Measurements from ENCODE around the gene ZBTB21.
"Not testable (repeated sequence)": the region's sequence is repeated elsewhere in the genome, so short reads cannot be mapped to it uniquely, and the experiment has no call there.

Gene ZBTB21

GRCh38 chr21:42019101-42019605 lies 9.0 kb upstream of the ZBTB21 start:
- DNase-seq (ENCODE audit: low read depth in 2 of 2), result no peak

GRCh38 chr21:42017022-42017421 lies 6.9 kb upstream of the ZBTB21 start:
- DNase-seq (ENCODE audit: low read depth in 2 of 2), result no peak

DNA sequence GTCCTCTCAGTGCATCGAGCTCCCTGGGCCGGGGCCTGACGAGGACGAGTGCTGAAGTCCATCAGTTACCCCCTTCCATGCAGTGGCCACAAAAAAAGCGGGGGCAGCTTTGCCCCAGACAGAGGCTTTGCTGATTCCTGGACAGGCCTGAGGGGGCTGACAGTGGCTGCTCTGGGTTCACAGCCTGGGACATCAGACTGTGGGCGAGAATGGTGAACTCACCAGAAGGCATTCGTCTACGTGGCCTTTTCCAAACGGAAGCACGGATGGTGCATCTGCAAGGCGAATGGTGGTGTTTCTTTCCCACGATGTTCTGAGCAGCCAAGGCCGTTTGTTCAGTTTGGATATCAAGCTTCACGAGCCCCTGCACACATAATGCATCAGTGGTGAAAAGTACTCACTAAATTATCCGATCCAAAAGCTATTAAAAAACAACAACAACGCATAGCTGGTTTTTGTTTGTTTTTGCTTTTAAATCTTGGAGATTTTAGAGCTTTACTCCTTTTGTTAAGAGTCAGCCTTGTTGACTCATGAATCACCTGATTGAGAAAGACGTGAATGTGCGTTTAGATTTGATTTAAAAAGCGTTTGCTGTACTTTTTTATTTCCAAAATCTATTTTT lies 6.3 kb upstream of the ZBTB21 start:
- no peak for DNase-seq (ENCODE audit: low read depth in 2 of 2)

GRCh38 chr21:42013931-42014330 lies 3.8 kb upstream of the ZBTB21 start:
- DNase-seq (ENCODE audit: low read depth in 2 of 2), result no peak

DNA sequence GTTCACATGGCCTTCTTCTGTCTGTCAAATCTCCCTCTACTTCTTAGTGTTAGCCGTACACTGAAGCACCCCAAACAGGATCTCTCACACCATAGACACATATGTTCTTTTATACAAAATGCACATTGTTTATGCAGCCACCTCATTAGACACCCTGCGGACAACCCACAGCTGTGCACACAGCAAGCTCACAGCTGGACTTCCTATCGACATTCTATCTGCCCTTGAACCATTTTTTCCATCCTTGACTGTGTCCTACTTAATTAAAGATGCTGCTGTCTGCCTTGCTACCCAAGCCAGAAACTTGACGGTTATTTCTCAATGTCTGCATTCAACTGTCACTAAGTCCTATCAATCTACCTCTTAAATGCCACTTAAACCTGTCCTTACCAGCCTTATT lies 3.2 kb upstream of the ZBTB21 start:
- DNase-seq (ENCODE audit: low read depth in 2 of 2), result no peak

GRCh38 chr21:42012763-42013329 lies 2.7 kb upstream of the ZBTB21 start:
- DNase-seq (ENCODE audit: low read depth in 2 of 2), result no peak

DNA sequence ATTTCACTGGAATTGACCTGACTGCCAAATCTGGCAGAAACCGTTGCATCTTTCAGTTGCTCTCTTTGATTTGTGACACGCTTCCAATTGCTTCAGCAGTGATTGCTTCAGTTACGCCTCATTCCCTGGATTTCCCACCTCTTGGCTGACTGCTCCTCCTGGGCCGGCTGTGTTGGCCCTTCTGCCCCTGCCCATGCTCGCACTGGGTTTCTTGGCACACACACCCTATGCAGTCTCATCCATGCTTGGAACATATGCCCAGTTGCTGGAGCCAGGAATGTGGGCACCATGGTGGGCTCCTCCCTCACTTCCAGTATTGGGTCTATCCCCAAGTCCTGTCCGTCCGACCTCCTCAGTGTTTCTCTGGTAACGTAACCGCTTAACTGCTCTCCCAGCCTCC lies 2.2 kb upstream of the ZBTB21 start:
- DNase-seq (ENCODE audit: low read depth in 2 of 2), result no peak

DNA sequence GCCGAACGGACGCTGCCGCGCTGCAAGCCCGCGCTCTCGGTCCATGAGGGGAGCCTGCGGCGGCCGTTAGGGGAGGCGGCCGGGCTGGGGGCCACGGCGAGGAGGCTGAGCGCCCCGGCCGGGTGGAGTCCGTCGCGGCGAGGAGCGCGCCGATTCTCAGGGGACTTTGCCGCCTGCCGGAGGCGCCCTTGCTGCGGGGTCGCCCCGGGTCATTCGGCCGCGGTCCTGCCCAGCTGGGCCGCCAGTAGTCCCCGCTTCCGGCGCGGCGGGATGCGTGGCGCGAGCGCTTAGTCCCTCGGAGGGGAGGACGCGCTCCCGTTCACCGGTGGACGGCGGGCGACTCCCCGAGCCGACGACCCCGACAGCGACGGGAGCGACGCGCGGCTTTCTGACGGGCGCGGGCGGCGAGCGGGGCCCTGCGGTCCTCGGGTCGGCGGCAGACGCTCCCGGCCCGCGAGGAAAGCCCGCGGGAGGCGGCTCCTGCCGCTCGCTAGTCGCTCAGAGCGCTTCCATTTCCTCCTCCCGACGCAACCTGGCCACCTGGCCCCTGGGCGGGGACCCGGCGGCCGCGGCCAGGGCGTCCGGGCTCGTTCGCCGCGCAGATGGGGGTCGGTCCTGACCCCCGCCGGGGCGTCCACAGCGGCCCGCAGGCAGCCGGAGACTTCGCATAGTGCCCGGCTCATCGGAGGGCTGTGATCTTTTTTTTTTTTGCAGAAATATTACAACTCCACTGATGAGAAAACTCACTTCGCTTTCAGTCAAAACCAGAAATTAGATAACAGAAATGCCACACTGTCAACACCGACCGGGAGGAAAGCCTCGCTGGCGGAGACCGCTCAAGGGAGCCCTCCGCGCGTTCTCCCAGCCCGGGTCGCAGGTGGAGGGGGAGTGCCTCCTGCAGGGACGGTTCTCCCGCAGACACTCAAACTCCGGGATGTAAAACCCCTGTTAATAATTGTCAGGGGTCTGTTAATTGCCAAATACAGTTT lies 641 bp upstream of the ZBTB21 start:
- peak in 1 of 2 donors; percentile 24 for DNase-seq (ENCODE audit: low read depth in 2 of 2)

- DNase-seq (ENCODE audit: low read depth in 2 of 2), result peak; percentile 35 to 39
Measured at GRCh38 chr21:42009018-42009830, 936 bp downstream of the ZBTB21 start.

DNA sequence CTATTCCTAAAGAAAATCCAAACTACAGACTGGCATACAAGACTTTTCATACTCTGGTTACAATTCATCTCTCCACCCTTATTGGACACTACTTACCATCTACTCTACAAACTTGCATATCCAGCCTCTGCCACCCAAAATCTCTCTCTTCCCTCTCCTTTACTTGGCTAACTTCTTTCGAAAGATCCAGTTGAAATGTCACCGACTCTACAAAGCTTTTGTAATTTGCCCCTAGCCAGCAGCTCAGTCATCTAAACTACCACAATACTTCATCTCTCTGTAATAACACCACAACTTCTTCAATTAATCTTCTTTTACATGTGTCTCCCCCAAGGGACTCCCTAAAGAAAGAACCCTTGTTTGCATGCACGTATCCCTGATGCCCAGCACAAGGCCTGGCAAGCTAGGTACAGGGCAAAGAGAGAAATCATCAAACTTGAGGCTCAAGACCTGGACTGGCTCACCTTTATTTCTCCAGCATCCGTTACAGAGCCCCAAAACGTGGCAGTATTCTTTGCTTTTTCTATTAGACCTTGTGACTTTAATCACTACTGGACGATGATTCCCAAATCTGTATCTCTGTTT lies 2.7 kb downstream of the ZBTB21 start:
- no peak for DNase-seq (ENCODE audit: low read depth in 2 of 2)

- DNase-seq (ENCODE audit: low read depth in 2 of 2), result no peak
Measured at GRCh38 chr21:42006765-42007164, 3.4 kb downstream of the ZBTB21 start.

DNA sequence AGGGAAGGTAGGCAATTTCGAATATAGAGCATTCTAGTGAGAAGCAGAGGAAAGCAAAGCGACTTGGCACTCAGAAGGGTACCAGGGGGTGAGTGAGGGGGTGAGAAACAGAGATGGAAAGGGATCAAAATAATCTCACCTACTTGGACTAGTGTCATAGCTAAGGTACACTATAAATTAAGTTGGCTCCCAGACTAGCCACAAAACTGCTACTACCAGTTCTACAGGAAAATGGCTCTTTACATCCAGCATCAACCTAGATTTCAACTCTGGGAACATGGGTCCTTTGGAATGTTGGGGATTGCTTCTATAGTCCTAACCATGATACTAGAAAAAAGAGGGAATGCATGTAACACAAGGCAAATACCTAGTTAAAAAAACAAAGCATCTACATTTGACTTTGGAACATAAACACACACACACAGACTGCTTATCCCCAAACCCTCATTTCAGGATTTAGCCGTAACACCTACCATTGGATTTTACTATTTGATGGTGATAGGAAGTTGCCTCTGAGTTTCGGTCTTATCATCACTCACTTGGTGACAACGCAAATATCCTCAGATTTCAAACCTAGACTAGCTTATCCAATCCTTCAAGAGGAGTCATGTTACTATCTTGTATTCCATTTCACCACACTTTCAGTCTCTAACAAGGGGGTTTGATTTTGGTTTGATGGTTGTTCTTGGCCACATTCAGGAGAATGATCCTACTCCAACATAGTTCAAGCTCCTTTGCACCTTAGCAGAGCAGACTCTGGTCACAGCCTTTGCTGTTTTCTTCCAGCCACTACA lies 5.6 kb downstream of the ZBTB21 start:
- DNase-seq (ENCODE audit: low read depth in 2 of 2), result no peak

- no peak for DNase-seq (ENCODE audit: low read depth in 2 of 2)
Measured at GRCh38 chr21:42003051-42003461, 7.1 kb downstream of the ZBTB21 start.

DNA sequence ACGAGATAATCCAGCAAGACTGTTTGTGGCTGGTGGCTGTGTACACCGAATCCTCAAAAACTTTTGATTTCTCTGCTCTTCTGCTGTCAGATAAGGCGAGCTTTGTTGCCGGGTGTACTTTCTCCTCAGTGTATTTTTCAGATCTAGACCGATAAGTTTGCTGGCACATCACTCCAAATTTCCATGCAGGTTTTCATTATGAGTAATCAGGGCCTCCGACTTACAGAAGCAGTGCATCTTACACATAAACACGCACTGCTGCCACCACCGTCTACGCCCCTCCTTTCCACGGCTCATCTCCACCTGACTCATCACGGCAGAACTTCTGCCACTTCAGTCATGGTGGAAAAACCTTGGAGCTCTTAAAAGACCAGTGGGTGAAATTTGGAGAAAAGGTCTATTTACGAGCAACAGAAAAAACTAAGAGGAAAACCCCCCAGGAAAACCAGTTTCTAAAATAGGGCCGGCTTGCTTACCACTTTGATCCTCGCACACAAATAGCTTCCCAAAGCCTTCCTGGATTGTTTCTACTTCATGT lies 7.7 kb downstream of the ZBTB21 start:
- DNase-seq (ENCODE audit: low read depth in 2 of 2), result peak; percentile 55 to 61

DNA sequence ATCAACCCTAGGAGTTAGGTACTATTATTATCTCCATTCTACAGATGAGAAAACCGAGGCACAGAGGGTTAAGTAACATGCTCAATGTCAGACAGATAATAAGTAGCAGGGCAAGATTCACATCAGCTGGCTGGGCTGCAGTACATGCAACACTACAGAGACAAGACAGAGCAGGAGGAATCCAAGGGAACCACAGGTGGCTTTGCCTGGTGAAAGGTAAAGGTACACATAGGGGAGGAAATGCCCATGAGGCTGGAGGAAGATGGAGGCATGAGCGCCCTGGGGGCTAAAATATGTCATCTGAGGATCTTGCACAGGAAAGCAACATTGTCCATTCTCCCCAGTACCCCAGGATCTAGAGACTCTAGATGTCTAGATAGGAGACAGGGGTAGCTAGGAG lies 8.4 kb downstream of the ZBTB21 start:
- DNase-seq (ENCODE audit: low read depth in 2 of 2), result no peak

DNA sequence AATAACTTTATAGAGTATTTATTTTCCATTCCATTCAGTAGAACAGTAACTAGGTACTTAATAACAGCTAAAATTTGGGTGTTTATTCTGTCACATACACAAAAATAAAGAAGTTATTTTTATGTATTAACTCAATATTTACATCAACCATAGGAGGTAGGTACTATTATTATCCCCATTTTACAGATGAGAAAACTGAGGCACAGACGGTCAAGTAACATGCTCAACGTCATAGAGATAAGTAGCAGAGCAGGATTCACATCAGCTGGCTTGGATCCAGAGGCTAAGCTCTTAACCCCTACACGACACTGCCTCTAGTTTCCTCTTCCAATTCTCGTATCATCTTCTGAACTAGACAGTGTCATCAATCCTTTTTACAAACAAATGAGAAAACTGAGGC lies 9.3 kb downstream of the ZBTB21 start:
- DNase-seq (ENCODE audit: low read depth in 2 of 2), result no peak

DNA sequence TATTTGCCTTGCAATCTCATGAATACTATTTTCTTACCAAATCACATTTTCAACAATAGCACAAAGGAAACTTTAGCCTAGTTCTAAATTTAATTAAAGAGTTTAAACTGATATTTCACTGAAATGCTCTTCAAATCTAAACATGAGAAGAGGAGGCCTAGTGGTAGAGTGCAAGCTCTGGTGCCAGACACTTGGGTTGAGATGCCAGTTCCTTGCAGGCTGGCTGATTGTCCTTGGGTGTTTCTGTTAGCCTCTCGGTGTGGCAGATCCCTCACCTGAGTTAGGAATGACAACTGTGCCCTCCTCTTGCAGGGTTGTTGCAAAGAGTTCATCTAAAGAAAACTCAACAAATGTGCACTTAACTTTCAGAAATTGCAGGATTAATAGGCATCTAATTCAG lies 12.5 kb downstream of the ZBTB21 start:
- no peak for DNase-seq (ENCODE audit: low read depth in 2 of 2)

GRCh38 chr21:41995577-41995976 lies 14.6 kb downstream of the ZBTB21 start:
- no peak for DNase-seq (ENCODE audit: low read depth in 2 of 2)

DNA sequence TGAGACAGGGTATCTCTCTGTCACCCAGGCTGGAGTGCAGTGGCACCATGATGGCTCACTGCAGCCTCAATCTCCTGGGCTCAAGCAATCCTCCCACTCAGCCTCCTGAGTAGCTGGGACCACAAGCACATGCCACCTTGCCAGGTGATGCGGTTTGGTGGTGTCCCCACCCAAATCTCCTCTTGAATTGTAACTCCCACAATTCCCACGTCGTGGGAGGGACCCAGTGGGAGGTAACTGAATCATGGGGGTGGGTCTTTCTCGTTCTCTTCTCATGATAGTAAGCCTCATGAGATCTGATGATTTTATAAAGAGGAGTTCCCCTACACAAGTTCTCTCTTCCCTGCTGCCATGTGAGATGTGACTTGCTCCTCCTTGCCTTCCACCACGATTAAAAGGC lies 15.5 kb downstream of the ZBTB21 start:
- not testable (repeated sequence) for DNase-seq (ENCODE audit: low read depth in 2 of 2)

DNA sequence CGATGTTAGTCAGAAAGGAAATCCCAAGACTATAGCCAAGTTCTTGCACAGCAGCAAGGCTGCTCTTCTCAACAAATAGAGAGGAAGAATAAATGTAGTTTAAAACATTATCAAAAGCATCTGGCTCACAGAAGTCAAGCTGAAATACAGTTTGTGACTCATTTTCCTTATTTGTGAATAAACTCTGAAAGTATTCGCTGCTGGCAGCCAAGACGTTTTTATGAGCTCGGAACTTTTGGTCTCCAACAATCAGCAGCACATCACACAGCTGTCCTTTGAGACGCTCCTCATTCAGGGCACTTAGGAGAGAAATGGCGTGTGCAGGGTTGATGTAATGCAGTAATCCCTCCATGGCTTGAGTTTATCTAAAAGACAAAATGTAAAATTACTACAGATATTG lies 16.4 kb downstream of the ZBTB21 start:
- no peak for DNase-seq (ENCODE audit: low read depth in 2 of 2)
